ENCODE results near the gene EVA1A. TPM values are rescaled to one million over a fixed set of nuclear protein-coding genes. Genes with fewer than 3 reads are reported as not detected.

Gene EVA1A
- total and polyA plus RNA-seq, 2 experiments from 2014 or later = 4.6 to 7.9 TPM

GRCh38 chr2:75525434-75526310 lies 35.1 kb downstream of the EVA1A start:
- no peak for ATAC-seq

More at GRCh38 chr2:75525434-75526310, 35.1 kb downstream of the EVA1A start:
- Mint-ChIP-seq H3K27me3 (ENCODE audit: insufficient read depth, low read depth, poor library complexity) (peaks cover 2% of the 10 kb centered on the region), H3K9me3 (no peaks in the 10 kb centered on the region), H3K4me1 (peaks cover 17% of the 10 kb centered on the region), H3K27ac (no peak overlapping the region), H3K36me3 (ENCODE audit: low read depth) (no peaks in the 10 kb centered on the region), H3K4me3 (no peak overlapping the region)
- no peaks in the 10 kb centered on the region for H3K27me3 ChIP-seq (ENCODE audit: insufficient read depth)
- no peaks in the 10 kb centered on the region for H3K36me3 ChIP-seq (ENCODE audit: insufficient read depth)
- H3K79me2 ChIP-seq (replicated peaks; ENCODE audit: insufficient read depth) = no peaks in the 10 kb centered on the region
- 0 out of 2 replicates have a peak, but pooled peaks cover 6% of the 10 kb centered on the region for H3K9me2 ChIP-seq (ENCODE audit: insufficient read depth)
- peaks cover 11% of the 10 kb centered on the region for H3K4me1 ChIP-seq (ENCODE audit: insufficient read depth)
- no peaks in the 10 kb centered on the region for H3F3A ChIP-seq (replicated peaks; ENCODE audit: low read depth)
- H2AFZ ChIP-seq = no peak overlapping the region
- H4K20me1 ChIP-seq (replicated peaks; ENCODE audit: insufficient read depth) = no peaks in the 10 kb centered on the region
- no peak for TF ChIP-seq POLR2AphosphoS5 (IDR thresholded peaks at IDR 0.05; ENCODE audit: low read depth)
- no peak for TF ChIP-seq ZNF462 (CRISPR knock-in tag; IDR thresholded peaks at IDR 0.05)
- no peak for TF ChIP-seq EZH2phosphoT487 (IDR thresholded peaks at IDR 0.05; ENCODE audit: unreplicated experiment)
- TF ChIP-seq ZNF331 (CRISPR knock-in tag; IDR thresholded peaks at IDR 0.05; ENCODE audit: low read depth) = no peak
- TF ChIP-seq CREB1 (CRISPR knock-in tag; IDR thresholded peaks at IDR 0.05; ENCODE audit: low read depth) = no peak
- no peak for TF ChIP-seq JUNB (IDR thresholded peaks at IDR 0.05; ENCODE audit: unreplicated experiment)
- no peak for TF ChIP-seq ZNF114 (CRISPR knock-in tag; IDR thresholded peaks at IDR 0.05)
- no peak for TF ChIP-seq REST (IDR thresholded peaks at IDR 0.05; ENCODE audit: unreplicated experiment)
- TF ChIP-seq NANOG (IDR thresholded peaks at IDR 0.05; ENCODE audit: borderline replicate concordance) = no peak
- no peak for TF ChIP-seq EZH2 (IDR thresholded peaks at IDR 0.05; ENCODE audit: low read depth, unreplicated experiment)
- TF ChIP-seq ETS1 (IDR thresholded peaks at IDR 0.05) = no peak
- no peak for TF ChIP-seq CTCF (conservative IDR thresholded peaks at IDR 0.05; ENCODE audit: low read depth in 2 of 2)
- no peak for TF ChIP-seq STAT1 (IDR thresholded peaks at IDR 0.05; ENCODE audit: unreplicated experiment)
- H3K4me3 ChIP-seq = no peak overlapping the region
- DNase-seq (ENCODE audit: low spot score) = no peak
- H3K27ac ChIP-seq (ENCODE audit: low read depth) = no peak overlapping the region
- no peak overlapping the region for H3K4me2 ChIP-seq
